Cardiac fibroblast (primary cell): ENCODE results near the gene WDR43.

Source experiments
- DNase-seq, 2 donors: peaks; one replicate each; pipeline versions ENCODE4 v3.0.0 to v3.0.0-alpha.2; 2010; ENCODE audit warnings: low read depth in 2 of 2
- H3K4me3 ChIP-seq, 2 donors: replicated peaks in 1 of 2; 1 replicate in 1 of 2; 2 replicates in 1 of 2; pipeline ENCODE4 v1.5.1; 2011; ENCODE audit warnings: low read depth in 2 of 2, low read length in 2 of 2, mild to moderate bottlenecking in 2 of 2, moderate library complexity in 1 of 2
- CTCF ChIP-seq: IDR thresholded peaks from one replicate; pipeline ENCODE4 v1.5.1; 2011; ENCODE audit warnings: low read depth, mild to moderate bottlenecking, low read length, inconsistent platforms

WDR43 gene

GRCh38 chr2:28980368-28981015 is 86.0 kb downstream of the WDR43 start:
- TF ChIP-seq CTCF = no peak
- DNase-seq = no peak
- no peak overlapping the region for H3K4me3 ChIP-seq

GRCh38 chr2:28981016-28981441 is 86.6 kb downstream of the WDR43 start, which contains the start of gene TOGARAM2:
TSS of gene TOGARAM2 (plus strand) at chr2:28981298. CDS start at chr2:28994835, 13,537 bp downstream.
- no peak within 1 kb of the TSS for H3K4me3 ChIP-seq
- peak in 1 of 2 donors; percentile 28 for DNase-seq
- TF ChIP-seq CTCF = no peak

DNA sequence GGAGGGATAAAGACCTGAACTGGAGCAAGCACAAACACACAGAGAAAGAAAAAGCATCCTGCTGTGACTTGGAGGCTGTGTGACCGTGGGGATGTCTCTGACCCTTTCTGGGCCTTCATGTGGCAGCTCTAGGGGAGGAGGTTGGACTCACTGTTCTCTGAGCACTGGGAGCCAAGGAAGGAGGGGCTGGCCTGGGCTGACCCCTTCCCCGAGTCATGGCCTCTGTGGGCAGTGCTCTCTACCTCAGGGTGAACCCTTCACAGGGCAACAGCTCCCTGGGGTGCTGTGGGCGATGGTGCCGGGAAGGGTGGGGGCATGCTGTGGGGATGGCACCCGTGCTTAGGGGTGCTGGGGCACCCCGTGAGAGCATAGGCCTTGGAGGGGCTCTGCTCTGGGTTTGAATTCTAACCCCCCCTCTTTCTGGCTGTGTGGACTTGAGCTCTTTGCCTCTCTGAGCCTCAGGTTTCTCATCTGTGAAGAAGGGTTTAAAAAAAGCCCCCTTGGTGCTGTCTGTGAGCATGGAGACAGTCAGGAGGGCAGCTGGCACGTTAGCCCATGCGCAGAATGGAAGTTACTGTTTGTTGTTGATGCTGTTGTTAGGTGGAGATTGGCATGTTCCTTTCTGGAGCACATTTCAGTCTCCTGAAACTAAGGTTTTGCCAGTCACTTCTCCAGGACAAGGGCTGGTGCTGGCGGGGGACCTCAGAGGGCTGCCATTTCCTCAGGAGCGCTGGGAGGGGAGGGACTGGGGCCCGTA is 87.3 kb downstream of the WDR43 start:
- no peak overlapping the region for H3K4me3 ChIP-seq
- no peak for TF ChIP-seq CTCF
- DNase-seq = no peak

DNA sequence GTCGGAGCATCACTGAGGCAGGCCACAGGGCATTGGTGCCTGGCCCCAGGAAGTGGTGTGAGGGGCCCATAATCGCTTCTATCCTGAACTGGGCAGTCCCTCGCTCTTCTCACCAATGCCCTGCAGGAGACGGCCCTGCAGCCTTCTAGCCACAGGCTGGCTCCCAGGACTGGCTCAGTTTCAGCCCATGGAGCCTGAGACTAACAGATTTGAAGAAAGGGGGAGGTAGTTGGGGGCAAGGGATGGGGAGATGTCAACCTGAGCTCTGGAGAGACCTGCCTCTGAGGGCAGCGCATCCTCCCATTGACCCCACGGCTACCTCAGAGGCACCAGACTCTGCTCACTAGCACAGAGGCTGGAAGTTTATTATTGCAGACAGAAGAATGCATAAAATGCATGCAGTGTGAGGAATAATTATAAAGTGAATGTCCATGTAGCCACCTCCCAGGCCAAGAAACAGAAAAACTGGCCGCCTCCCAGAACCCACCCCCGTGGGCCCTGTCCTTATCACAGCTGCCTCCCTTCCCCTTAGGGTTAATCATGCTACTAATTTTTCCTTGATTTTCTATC is 88.0 kb downstream of the WDR43 start:
- no peak for DNase-seq
- no peak for TF ChIP-seq CTCF

GRCh38 chr2:28986429-28986828 is 92.0 kb downstream of the WDR43 start:
- no peak for DNase-seq
- no peak for TF ChIP-seq CTCF
- no peak overlapping the region for H3K4me3 ChIP-seq

More for the DNA sequence above, 88.0 kb downstream of the WDR43 start:
- no peak overlapping the region for H3K4me3 ChIP-seq

GRCh38 chr2:28989973-28990372 is 95.5 kb downstream of the WDR43 start:
- no peak for TF ChIP-seq CTCF
- DNase-seq = no peak
- H3K4me3 ChIP-seq = no peak overlapping the region
